ENCODE results near the gene USP33.
A peak's percentile ranks its signal among the peaks of the same experiment; 100 is the strongest.
"Not testable (repeated sequence)": the region's sequence is repeated elsewhere in the genome, so short reads cannot be mapped to it uniquely, and the experiment has no call there.

The USP33 gene

GRCh38 chr1:77794550-77794949 lies 34.9 kb upstream of the USP33 start:
- DNase-seq, result no peak
- H3K9me3 ChIP-seq (ENCODE audit: severe bottlenecking), result no peaks in the 10 kb centered on the region
- no peaks in the 10 kb centered on the region; the same call in 1 of the 2 replicates for H3K36me3 ChIP-seq
- no peak overlapping the region for H3K4me3 ChIP-seq (ENCODE audit: low read depth, low read length)
- H3K27me3 ChIP-seq (ENCODE audit: insufficient read depth, low read depth, severe bottlenecking), result no peaks in the 10 kb centered on the region
- TF ChIP-seq CTCF (IDR thresholded peaks at IDR 0.05; ENCODE audit: low read depth, low read length), result no peak
- H3K27ac ChIP-seq, result no peak overlapping the region

DNA sequence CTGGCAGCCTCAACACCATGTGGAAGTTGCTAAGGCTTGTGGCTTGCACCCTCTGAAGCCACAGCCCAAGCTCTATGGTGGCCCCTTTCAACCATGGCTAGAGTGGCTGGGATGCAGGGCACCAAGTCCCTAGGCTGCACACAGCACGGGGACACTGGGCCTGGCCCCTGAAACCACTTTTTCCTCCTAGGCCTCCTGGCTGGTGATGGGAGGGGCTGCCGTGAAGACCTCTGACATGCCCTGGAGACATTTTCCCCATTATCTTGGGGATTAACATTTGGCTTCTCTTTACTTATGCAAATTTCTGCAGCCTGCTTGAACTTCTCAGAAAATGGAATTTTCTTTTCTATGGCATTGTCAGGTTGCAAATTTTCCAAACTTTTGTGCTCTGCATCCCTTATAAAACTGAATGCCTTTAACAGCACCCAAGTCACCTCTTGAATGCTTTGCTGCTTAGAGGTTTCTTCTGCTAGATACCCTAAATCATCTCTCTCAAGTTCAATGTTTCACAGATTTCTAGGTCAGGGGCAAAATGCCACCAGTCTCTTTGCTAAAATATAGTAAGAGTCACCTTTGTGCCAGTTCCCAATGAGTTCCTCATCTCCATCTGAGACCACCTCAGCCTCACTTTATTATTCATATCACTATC lies 26.6 kb upstream of the USP33 start:
- H3K27me3 ChIP-seq (ENCODE audit: insufficient read depth, low read depth, severe bottlenecking); H3K9me3 ChIP-seq (ENCODE audit: severe bottlenecking); DNase-seq; H3K27ac ChIP-seq; H3K4me3 ChIP-seq (ENCODE audit: low read depth, low read length): not testable (repeated sequence)
- peaks cover 19% of the 10 kb centered on the region for H3K36me3 ChIP-seq

- Histone ChIP-seq H3K36me3 (peaks cover 19% of the 10 kb centered on the region), H3K27me3 (ENCODE audit: insufficient read depth, low read depth, severe bottlenecking) (no peaks in the 10 kb centered on the region), H3K4me3 (ENCODE audit: low read depth, low read length) (no peak overlapping the region), H3K9me3 (ENCODE audit: severe bottlenecking) (no peaks in the 10 kb centered on the region), H3K27ac (no peak overlapping the region)
- DNase-seq, result no peak
- TF ChIP-seq CTCF (IDR thresholded peaks at IDR 0.05; ENCODE audit: low read depth, low read length), result no peak
These were observed 23.5 kb upstream of the USP33 start for GRCh38 chr1:77783141-77783540.

DNA sequence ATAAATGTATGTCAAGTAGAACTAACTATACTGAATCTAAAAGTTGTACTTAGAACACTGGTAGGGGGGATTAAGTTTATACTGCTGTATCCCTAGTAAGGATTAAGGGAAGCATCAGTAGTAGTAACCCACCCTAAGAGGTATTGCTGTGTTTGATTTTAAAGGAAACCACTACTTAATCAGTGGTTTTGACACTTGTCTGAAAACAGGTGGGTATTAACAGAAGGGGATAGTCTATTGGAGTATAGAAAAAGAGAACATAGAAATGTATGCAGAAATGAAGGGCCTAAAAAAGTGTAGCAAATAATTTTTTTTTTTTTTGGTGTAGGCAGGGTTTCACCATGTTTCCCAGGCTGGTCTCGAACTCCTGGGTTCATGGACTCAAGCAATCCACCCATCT lies 22.0 kb upstream of the USP33 start:
- H3K4me3 ChIP-seq (ENCODE audit: low read depth, low read length), result no peak overlapping the region
- peaks cover 19% of the 10 kb centered on the region for H3K36me3 ChIP-seq
- no peak for DNase-seq
- H3K27ac ChIP-seq, result no peak overlapping the region
- H3K9me3 ChIP-seq (ENCODE audit: severe bottlenecking), result no peaks in the 10 kb centered on the region
- no peak for TF ChIP-seq CTCF (IDR thresholded peaks at IDR 0.05; ENCODE audit: low read depth, low read length)
- no peaks in the 10 kb centered on the region for H3K27me3 ChIP-seq (ENCODE audit: insufficient read depth, low read depth, severe bottlenecking)

GRCh38 chr1:77779529-77780281 lies 20.1 kb upstream of the USP33 start, which contains the start of gene MIGA1:
Gene MIGA1 (plus strand): TSS chr1:77779649. CDS start chr1:77783253, 3,604 bp downstream.
- Histone ChIP-seq H3K27me3 (ENCODE audit: insufficient read depth, low read depth, severe bottlenecking) (no peaks in the 10 kb centered on the region), H3K4me3 (ENCODE audit: low read depth, low read length) (peak within 1 kb of the TSS; percentile 88), H3K27ac (peak within 1 kb of the TSS; percentile 24), H3K9me3 (ENCODE audit: severe bottlenecking) (no peaks in the 10 kb centered on the region), H3K36me3 (peaks cover 13% of the 10 kb centered on the region)
- DNase-seq, result peak; percentile 92
- no peak for TF ChIP-seq CTCF (IDR thresholded peaks at IDR 0.05; ENCODE audit: low read depth, low read length)

DNA sequence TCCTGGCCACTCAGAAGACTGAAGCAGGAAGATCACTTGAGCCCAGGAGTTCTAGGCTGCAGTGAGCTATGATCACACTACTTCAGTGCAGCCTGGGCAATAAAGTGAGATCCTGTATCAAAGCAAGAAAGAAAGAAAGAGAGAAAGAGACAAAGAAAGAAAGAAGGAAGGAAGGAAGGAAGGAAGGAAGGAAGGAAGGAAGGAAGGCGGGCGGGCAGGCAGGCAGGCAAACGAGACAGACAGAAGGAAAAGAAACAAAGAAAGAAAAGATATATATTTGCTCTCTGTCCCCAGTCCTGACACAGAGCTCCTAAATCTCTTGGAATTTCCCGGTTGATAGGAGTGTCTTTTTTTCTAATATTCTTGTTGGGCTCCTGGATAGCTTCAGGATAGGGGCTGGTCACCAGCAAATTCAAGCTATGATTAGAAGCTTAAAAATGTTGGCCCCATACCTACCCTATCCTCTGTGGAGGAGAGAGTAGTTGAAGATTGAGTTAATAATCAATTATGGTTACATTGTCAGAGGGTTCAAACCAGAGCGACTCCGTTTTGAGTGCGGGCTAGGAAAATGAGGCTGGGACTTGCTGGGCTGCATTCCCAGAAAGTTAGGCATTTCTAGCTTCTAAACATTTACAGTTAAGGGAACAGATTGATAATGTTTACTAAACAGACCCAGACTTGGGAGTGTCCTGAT lies 16.5 kb upstream of the USP33 start:
- no peak overlapping the region for H3K27ac ChIP-seq
- no peak overlapping the region for H3K4me3 ChIP-seq (ENCODE audit: low read depth, low read length)
- no peak for TF ChIP-seq CTCF (IDR thresholded peaks at IDR 0.05; ENCODE audit: low read depth, low read length)
- no peak for DNase-seq
- H3K36me3 ChIP-seq, result no peaks in the 10 kb centered on the region
- no peaks in the 10 kb centered on the region for H3K9me3 ChIP-seq (ENCODE audit: severe bottlenecking)
- H3K27me3 ChIP-seq (ENCODE audit: insufficient read depth, low read depth, severe bottlenecking), result no peaks in the 10 kb centered on the region
